Measurements from ENCODE around the gene GOLGA1. TPM values are rescaled to one million over a fixed set of nuclear protein-coding genes. Genes with fewer than 3 reads are reported as not detected.

Gene GOLGA1
- polyA plus RNA-seq, 1 donor = 12.0 TPM

DNA sequence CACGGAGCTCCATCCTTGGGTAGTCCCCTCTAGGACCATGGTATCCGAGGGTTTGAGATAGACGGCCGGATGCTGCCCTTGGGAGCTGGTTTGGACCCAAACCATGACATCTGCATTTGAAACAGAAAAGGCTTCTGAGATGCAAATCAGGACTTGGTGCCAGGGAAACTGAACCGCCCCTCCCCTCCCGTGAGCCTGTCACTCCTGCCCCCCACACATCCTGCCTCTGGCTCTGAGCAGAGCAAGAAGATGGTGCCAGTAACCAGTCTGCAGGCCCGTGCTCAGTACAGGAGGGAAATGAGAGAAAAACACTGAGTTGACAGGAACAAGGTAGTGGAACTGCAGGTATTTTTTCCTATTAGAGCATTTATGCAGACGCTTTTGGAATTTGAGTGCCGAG, 60.4 kb downstream of the GOLGA1 start:
- DNase-seq = no peak

DNA sequence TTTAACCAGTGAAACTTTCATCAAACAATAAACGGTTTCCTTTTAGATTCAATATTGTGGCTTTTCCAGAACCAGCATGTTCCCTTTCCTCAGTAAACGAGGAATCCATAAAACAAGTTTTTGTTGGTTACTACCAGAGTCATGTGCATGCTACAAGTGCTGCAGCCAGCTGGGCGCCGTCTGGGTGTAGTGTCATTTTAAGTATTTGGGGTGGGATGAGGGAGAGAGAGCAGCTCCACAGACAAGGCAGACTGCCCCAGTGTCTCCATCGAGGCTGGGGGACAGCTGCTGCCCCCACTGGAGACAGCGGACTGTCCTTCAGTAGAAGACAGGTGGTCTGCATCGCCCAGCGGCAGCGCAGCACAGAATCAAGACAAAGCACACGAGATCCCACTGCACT, 61.7 kb downstream of the GOLGA1 start:
- DNase-seq = no peak

DNA sequence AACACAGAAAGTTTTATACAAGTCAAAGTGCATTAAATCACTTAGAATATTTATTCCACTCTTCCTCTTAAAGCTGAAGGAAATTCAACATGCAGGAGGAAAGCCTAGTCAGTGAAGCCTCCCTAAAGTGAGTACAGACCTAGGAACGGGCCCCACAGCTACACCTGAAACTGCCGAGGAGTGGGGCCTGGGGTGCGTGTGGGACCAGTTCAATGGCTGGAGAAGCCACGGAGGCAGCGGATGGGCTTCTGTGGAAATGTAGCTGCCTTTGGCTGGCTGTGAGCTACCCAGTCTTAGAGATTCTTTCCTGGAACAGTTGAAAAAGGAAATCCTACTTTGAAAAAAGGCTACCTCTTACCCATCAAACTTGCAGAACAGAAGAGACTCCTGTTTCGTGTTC, 62.4 kb downstream of the GOLGA1 start:
- DNase-seq = no peak

DNA sequence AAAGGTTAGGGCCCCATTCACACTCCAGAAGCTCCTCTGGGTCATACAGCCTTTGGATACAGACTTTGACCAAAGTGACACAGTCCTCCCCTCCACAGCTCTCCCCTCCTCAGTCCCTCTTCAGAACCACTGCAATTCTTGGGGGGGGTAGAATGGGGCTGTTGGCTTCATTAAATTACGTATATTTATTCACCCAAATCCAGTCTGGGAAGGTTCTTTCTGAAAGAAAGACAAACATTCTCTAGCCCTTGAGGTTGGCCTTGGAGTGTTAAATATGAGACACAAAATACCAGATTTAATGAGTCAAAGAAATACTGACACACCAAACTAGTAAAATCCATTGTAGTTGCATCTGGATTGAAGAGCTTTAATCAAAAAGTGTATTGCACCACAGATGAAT, 62.9 kb downstream of the GOLGA1 start:
- no peak for DNase-seq

DNA sequence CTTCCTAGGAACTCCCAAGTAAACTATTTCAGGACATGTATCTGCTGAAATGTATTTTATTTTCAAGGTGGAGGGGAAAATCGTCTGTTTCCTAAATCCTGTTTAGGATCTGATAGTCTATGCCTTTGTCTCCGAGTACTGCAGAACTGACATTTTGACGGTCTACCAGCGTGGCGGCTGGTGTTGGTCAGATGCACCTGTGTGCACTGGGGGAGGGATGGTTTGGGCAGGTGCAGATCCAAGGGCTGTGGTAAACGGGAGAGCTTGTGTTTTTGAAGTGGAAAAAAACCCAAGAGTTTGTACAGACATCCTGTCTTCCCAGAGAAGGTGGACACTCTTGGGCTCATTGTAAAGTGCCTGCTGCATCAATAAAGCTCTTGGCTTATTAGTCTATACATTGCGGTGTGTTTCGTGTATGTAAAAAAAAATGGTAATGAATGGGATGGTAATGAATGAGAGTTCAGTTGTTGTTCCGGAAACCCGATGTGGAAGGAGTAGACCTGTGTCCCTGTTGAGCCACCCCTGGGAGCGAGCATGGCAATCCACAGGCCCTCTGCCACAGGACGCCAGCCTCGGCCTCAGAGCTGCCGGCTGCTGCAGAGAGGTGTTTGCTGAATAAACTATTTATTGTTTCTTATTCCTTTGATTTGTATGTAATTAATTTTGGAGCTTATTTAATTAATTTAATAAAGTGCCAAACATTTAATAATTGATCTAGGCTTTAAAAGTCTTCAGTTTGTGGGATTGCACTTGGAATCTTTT, 63.7 kb downstream of the GOLGA1 start:
- DNase-seq = no peak

DNA sequence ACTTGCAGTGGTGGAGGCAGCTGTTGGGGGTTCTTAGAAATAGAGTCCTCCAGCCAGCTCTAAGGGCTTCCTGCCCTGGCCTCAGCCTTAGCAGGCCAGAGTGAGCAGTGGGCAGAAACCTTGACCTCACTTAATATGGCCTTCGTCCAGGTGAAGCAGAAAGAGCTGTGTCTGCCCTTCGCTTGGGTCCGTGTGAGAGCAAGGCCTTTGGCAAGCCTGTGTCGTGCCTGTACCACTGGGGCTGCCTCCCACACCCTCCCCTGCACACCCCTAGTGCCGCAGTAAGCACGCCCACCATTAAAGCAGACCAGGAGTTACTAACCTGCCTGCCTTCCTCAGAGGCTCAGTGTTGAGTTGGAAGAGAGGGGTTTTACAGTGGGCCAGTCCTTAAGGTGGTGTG, 65.4 kb downstream of the GOLGA1 start:
- no peak for DNase-seq

DNA sequence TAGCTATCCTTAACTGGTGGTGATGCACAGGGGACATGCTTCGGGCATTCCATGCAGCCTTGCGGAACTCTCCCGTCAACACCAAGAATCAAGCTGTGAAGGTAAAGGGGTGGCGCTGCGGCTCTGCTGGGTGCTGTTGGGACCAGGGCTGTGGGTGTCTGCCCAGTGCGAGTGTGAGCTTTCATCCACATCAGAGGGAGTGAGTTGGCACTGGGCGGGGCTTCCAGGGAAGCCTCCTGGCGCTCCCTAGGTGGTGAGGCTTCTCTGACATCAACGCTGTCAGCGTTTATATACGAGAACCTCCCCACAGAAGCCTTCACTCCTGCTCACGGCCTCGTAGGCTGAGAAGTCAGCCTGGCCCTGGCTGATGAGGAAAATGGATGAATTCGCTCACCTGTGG, 67.2 kb downstream of the GOLGA1 start:
- no peak for DNase-seq

DNA sequence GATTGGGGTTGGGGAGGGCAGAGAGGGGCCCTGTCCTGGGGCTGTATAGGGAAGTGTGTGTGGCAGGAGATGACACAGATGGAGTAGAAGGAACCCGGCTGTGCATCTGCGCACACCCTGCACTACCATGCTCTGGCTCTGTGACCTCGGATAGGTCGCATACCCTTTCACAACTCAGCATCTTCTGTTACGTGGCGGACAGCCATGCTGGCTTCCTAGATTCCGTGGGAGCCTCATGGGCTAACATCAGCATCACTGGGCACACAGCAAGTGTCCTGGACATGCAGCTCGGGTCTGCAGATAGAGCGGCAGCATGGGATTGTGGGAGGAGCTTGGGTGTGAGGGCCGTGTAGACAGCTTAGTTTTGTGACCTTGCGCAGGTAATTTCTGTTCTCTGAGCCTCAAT, 69.7 kb downstream of the GOLGA1 start:
- no peak for DNase-seq

DNA sequence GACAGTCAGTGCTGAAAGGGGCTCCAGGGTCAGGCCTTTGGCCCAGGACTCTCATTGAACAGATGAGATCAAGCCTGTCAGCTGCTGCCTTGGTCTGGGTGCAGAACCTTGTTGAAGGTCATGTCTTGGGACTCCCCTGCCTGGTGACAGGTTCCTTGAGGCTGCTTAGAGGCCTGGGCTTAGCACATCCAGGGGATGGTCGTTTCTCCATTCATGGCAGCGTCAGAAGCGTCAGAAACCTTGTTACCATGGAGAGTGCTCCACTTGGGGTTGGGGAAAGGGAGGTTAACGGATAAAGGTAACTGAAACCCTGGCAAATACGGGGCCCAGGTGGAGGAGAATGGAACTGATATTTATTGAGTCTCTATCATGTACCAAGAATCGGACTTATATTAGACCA, 70.2 kb downstream of the GOLGA1 start:
- no peak for DNase-seq

DNA sequence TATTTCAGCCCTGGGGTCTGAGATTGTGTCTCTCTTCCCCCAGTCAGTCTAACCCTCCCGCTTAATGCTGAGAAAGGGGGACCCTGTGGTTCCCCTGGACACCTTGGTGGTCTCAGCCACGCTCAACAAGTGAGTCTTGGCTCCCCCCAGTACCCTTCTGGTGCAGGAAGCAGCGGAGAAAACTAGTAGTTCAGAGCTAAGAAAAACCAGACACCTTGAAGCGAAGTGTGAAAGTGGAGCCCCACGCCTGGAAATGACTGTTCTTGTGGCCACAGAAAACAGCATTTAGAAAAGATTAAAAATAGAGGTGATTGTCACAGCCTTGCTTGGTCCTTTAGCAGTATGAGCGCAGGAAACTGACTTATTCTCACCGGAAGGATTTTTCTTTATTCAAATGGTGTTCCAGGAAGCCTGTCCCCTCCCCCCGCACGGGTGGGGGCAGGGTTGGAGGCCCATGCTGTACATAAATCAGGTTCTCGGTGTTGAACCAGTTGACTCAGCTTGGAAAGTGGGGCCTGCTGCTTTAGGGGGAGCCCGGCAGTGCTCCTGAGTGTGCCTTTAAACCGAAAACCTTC, 70.8 kb downstream of the GOLGA1 start:
- DNase-seq = no peak

DNA sequence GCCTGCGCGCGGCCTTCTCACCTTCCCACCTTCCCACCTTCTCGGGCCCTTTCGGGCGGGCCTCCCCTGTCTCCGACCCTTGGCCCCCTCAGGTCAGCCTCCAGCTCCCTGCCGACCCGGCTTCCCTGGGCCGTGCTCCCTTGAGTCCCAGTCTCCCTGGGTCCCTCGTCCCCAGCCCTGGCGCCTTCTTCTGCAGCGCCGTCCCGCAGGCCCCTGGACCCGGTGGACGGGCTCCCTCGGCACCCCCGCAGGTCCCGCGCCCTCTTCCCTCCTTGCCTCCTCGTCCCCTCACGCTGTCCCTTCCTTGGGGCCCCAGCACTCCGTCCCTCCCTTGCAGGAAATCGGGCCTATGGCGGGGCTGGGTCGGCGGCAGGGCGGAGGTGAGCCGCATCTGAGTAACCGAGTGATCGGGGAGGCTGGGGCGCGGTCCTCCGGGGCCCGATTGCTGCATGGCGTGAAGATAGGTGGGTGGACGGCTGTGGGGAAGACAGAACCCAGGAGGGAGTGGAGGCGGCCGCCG, 71.4 kb downstream of the GOLGA1 start:
- DNase-seq = no peak

DNA sequence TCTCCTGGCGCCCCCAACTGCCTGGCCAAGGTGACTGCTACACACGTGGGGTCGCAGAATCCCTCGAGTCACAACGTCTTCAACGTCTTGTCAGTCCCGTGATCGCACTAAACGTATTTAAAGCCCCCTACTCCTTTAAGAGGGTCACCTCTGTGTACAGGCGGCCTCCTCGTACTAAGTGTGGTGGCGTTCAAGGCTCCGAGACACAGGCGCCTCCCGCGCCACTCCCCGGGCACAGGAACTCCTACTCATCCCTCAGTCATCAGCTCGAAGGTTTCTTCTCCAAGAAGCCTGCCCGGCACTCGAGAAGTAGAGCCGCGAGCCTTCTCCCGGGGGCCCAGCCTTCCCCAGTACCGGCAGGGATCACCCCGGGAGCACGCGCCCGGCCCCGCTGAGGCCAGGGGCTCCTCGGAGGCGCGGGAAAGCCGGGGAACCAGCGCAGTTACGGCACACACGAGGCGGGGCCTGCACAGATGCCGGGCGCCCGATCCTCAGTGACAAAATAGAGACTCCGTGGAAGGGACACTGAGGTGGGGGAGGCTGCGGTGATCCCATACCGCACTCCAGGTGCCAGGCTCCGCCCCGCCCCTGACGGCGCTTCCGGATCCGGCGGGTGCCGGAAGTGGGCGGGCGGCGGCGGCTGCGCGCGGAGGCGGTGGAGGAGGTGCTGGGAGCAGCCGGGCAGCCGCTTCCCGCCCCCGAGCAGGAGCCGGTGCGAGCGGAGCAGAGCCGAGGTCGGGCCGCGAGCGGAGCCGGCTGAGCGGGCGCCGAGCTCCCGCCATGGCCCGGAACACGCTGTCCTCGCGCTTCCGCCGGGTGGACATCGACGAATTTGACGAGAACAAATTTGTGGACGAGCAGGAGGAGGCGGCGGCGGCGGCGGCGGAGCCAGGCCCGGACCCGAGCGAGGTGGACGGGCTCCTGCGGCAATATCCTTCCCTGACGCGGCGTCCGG, 72.1 kb downstream of the GOLGA1 start:
- peak; percentile 88 for DNase-seq

DNA sequence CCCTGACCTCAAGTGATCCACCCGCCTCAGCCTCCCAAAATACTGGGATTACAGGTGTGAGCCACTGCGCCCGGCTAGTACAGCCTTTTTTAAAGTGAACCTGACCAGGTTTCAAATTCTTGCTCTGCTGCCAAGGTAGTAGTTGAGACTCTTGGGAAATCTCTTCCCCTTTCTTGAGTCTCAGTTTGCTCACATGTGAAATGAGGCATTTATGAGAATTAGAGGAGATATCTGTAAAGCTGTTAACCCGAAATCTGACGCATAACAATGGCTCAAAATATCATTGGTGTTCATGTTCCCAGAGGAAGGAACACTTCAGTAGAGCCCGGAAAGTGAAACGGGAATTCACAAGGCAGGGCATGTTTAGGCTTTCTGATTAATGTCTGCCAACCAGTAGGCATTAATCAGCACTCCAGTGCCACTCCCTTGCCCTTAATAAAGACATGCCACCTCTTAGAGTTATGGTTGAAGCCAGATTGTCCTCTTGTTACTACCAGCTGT, 77.5 kb downstream of the GOLGA1 start:
- no peak for DNase-seq

DNA sequence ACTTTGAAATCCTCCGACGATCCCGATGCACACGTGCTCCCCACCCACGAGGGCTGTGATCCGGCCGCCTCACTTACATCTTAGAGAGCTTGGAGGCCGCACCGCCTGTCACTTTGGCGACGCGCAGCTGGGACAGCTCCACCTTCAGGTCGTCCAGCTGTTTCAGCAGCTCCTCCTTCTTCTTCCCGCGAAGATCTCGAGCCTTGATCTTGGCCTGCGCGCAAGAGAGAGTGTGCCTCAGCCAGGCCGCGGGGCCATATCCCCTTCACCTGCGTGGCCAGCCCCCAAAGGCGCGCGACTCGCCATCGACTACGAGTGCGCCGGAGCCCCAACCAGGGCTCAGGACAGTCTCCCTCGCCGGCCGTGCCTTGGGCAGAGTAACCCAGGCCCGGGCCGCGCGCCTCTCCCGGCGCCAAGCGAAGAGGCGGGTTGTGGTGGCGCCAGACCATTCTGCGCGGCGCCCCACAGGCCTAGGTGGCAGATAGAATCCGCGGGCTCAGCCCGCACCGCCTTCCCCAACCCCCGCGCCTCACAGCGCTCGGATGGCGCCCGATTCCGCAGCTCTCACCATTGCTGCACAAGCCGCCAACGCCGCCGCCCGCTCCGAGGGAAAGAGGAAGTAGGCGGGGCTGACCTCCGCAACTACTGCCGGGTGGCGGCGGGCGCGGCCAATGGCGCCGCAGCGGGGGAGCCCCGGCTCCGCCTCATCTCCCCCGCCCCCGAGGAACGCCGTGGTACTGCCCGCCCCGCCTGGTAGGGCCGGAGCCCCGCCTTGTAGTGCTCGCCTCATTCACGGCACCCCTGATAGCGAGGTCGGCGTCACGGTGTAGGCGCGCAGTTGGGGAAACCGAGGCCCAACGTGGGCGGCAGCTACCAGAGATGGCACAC, 79.3 kb downstream of the GOLGA1 start, which contains the start of the genes ARPC5L and RPL35:
Gene ARPC5L, plus strand, starts transcription at position 789 of the 888 bp plus-strand sequence. CDS start 7,161 bp downstream, outside the sequence.
Gene RPL35, minus strand, starts transcription at position 616 of the 888 bp plus-strand sequence. Its CDS starts 45 bp downstream, at position 571.
- DNase-seq = peak; percentile 96

DNA sequence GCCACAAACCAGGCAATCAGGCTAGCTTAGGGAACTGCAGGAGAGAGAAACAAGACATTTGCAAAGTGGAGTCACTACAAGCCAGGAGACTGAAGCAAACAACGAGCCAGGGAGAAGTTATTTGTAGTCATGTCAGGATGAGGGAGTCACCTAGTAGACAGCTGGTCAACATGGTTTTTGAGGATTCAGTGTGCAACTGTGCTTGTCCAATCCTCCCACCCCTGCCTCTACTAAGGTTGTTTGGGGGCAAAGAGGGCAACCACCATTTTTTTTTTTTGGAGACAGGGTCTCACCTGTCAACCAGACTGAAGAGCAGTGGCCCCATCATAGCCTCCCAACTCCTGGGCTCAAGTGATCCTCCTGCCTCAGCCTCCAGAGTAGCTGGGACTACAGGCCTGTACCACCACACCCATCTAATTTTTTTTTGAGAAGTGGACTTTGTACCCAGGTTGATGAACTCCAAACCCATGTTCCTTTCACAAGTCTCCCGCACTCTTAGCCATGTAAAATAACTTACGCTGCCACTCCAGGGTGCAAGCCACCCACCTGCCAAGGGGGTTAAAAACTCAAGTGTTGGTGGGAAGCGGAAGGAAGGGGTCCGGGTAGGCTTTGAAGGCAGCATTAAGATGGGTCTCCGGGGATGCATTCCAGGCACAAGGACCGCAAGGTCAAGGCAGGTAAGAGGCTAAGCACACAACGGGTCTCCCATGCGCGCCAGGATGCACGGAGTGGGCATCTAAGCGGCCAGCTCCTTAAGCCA, 80.1 kb downstream of the GOLGA1 start:
- DNase-seq = no peak

DNA sequence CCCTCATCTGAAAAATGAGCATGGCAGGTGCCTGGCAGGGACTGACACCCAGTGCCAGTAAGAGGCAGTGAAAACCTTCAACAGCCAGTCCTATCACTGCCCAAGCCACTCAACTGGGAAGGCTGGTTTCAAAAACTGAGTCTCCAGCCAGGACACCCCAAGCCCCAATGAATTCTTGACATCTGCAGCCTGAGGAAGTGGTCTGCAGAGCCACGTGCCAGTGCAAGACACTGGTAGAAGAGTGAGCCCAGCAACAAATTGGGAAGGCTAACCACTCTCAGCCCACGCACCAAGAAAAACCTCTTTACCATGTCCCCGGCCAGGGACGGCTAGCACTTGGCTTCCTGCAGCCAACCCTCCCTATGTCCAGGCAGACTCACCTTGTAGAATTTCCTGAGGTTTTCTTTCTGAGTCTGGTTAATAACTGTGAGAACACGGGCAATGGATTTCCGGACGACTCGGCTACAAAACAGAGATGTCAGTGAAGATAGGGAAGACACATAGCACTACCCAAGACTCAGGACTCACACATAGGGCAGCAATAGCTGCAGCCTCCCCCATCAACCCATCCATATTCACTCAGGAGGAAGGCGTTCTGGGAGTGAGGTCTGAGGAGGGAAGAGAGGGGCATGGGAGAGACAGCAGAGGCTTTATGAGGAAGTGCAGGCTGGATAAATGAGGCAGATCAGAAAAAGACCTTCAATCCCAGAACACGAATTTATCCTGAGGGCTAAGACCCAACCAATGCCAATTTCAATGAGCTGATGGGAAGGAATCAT, 80.9 kb downstream of the GOLGA1 start:
- DNase-seq = no peak

DNA sequence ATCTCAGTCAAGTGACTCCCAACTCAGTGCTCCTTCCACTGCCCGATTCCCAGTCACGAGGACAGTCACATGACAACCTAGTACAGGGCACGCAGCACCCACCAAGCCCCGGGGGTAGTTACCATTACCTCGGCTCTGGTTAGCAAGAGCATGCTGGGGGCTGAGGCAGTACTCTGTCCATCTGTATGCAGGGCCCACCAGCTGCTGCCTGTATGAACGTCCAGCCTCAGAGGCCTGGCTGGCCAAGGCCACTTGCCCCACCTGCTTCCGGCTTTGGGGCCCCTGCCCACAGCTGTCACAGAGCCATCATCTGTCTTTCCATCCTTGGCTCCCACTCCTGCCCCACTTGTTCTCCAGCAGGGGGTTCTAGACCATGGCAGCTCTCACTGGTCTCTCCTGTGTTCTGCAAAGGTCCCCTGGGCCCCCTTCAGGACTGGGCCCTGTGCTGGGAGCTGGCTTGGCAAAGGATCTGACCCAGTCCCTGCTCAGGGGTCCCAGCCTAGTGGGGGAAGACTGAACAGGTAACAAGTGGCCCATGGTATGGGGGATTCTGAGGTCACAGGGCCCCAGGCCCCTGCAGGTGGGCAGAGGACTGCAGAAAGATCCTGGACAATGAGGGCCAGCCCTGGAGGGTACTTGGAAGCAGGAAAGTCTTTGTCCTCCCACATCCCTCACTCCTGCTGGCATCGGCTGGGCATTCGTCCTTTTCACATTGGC, 82.4 kb downstream of the GOLGA1 start:
- no peak for DNase-seq

DNA sequence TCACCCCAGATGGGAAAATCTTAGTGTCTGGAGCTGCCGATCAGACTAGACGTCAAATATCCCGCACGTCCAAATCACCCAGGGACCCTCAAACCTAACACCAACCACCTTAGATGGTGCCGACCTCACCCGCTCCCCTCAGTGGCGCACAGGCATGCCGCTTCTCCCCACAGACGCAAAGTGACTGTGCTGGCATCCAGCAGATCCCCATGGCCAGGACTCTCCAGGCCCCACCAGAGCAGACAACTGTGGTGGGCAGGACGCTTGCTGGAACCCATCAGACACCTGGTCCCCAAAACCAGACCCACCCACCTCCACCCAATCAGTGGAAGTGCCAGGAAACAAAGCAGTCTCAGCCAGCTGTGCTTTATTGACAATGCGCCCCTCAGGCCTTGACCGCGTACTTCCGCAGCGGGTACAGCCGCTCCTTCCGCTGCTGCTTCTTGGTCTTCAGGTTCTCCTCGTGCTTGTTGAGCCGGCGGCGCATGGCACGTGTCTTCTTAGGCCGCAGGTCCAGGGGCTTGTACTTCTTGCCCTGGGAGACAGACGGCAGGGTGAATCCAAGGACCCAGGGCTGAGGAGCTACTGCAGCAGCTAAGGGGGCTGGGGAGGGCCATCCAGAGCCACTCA, 83.2 kb downstream of the GOLGA1 start:
- DNase-seq = no peak
